GM10266 (cell line): ENCODE measurements around the gene PCBP3.

Source experiments
- DNase-seq: peaks from one replicate; pipeline ENCODE4 v3.0.0; 2012; ENCODE audit errors: extremely low spot score
- TF ChIP-seq, protein P1 (sequence below): IDR thresholded peaks from 2 replicates; pipeline ENCODE4 v1.5.1; 2012; ENCODE audit warnings: mild to moderate bottlenecking, low read depth; ENCODE audit not compliant: control insufficient read depth, insufficient read depth; ENCODE audit errors: missing control alignments

The PCBP3 gene

GRCh38 chr21:45837936-45838335, 194.4 kb downstream of the PCBP3 start:
- TF ChIP-seq, protein P1, sequence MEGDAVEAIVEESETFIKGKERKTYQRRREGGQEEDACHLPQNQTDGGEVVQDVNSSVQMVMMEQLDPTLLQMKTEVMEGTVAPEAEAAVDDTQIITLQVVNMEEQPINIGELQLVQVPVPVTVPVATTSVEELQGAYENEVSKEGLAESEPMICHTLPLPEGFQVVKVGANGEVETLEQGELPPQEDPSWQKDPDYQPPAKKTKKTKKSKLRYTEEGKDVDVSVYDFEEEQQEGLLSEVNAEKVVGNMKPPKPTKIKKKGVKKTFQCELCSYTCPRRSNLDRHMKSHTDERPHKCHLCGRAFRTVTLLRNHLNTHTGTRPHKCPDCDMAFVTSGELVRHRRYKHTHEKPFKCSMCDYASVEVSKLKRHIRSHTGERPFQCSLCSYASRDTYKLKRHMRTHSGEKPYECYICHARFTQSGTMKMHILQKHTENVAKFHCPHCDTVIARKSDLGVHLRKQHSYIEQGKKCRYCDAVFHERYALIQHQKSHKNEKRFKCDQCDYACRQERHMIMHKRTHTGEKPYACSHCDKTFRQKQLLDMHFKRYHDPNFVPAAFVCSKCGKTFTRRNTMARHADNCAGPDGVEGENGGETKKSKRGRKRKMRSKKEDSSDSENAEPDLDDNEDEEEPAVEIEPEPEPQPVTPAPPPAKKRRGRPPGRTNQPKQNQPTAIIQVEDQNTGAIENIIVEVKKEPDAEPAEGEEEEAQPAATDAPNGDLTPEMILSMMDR, result no peak
- DNase-seq, result no peak

GRCh38 chr21:45838634-45839033, 195.1 kb downstream of the PCBP3 start:
- TF ChIP-seq, protein P1, result no peak
- no peak for DNase-seq

GRCh38 chr21:45839274-45839673, 195.7 kb downstream of the PCBP3 start:
- DNase-seq, result no peak
- TF ChIP-seq, protein P1, result no peak

GRCh38 chr21:45841033-45841432, 197.5 kb downstream of the PCBP3 start:
- no peak for DNase-seq
- TF ChIP-seq, protein P1, result no peak

DNA sequence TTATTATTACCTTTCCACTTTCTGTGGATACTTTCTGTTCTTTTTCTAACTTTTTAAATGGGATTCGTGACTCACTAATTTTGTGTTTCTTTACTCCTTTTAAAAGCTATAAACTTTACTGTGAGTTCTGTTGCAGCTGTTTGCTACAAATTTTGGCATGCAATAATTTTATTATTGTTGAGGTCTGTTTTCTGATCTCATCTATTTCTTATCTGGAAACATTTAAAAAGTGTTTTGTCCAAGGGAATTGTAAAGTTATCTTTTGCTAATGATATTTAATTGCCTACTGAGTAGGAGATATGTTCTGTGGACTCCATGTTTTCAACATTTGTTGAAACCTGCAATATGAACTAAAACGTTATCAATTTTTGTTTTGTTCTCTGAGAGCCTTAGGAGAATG, 199.9 kb downstream of the PCBP3 start:
- TF ChIP-seq, protein P1, result no peak
- DNase-seq, result no peak

DNA sequence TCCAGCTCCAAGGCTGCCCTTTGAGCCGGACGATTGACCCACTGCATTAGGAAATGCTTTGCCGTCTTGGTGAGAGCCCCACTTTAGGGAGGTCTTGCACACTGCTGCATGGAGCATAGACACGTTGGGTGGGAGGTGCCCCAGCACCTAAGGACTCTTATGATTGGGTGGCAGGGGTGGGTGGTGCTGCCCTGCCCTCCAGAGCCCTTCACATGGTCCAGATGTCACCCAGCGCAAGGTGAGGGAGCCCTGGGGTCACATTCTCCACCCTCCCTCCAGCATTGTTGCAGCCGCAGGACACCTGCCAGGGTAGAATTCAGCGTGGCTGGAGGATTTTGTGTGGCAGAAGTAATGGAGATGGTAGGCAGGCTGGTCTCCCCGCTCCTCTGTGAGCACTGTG, 200.7 kb downstream of the PCBP3 start:
- TF ChIP-seq, protein P1, result no peak

DNA sequence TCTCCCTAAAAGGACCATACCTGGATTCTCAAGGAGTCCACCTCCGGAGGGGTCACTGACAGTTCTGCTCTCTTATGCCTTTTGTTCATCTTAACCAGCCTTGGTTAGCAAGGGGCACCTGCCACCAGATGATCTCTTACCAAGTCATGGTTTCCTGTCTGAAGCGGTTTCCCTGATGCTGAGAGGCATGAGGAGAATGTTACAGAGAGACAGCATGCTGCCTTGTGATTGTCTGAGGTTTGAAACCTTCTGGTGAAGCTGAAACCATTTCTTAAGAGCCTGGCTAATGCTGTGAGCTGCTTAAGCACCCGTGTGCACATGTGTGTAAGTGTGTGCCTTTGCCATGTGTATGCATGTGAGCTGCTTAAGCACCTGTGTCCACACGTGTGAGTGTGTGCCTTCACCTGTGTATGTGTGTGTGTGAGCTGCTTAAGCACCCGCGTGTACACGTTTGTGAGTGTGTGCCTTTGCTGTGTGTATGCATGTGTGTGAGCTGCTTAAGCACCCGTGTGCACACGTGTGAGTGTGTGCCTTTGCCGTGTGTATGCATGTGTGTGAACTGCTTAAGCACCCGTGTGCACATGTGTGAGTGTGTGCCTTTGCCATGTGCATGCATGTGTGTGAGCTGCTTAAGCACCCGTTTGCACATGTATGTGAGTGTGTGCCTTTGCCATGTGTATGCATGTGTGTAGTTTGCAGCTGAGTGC, 201.7 kb downstream of the PCBP3 start:
- DNase-seq, result no peak
- TF ChIP-seq, protein P1, result no peak

More for the DNA sequence above, 200.7 kb downstream of the PCBP3 start:
- no peak for DNase-seq
